Measurements from ENCODE around the gene RGS12. TPM values are rescaled to one million over a fixed set of nuclear protein-coding genes. Genes with fewer than 3 reads are reported as not detected.

Gene RGS12
- total RNA-seq, 1 donor from 2014 or later: 10.6 TPM

DNA sequence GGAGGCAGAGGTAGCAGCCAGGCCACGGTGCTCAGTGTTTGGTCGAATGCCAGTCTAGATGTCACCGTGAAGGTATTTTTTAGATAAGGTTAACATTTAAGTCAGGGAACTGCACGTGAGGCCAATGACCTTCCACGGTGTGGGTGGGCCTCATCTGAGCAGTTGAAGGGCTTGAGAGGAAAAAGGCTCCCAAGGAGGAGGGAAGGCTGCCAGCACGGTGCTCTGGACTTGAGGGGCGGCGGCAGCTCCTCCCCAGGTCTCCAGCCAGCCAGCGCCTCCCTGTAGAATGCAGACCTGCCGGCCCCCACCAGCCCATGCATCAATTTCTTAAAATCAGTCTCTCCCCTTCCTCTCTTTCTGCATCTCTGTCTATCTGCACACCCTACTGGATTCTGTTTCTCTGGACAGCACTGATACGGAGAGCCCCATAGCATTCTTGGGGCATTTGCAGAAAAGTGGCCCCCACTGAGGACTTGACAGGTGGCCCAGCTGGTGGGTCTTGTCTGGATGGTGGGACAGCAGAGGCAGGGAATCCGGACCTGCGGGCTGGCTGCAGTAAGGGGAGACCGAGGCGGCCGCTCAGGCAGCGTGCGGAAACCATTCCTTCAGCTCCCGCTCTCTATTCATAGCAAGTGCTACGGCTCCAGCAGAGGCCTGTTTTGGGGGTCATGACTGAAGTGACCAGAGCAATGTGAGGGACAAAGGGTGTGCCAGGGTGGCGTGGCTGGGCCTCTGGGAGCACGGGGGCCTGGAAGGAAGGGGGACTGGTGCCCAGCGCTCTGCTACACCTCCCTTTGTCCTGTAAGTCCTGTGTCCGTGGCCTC is 7.9 kb upstream of the RGS12 start:
- Mint-ChIP-seq H3K9me3 (peaks cover 4% of the 10 kb centered on the region), H3K4me1 (peaks cover 13% of the 10 kb centered on the region), H3K4me3 (no peak overlapping the region), H3K27me3 (peaks cover 7% of the 10 kb centered on the region), H3K27ac (peak overlapping the region; percentile 35), H3K36me3 (ENCODE audit: low read depth) (no peaks in the 10 kb centered on the region)
- POLR2A ChIA-PET: no interaction called here
- CTCF ChIA-PET: no interaction called here
- intact Hi-C loops (cut with micrococcal nuclease): no loop called here
- no peak for ATAC-seq (ENCODE audit: low read depth)
- no peak for DNase-seq
- TF ChIP-seq, protein P1, sequence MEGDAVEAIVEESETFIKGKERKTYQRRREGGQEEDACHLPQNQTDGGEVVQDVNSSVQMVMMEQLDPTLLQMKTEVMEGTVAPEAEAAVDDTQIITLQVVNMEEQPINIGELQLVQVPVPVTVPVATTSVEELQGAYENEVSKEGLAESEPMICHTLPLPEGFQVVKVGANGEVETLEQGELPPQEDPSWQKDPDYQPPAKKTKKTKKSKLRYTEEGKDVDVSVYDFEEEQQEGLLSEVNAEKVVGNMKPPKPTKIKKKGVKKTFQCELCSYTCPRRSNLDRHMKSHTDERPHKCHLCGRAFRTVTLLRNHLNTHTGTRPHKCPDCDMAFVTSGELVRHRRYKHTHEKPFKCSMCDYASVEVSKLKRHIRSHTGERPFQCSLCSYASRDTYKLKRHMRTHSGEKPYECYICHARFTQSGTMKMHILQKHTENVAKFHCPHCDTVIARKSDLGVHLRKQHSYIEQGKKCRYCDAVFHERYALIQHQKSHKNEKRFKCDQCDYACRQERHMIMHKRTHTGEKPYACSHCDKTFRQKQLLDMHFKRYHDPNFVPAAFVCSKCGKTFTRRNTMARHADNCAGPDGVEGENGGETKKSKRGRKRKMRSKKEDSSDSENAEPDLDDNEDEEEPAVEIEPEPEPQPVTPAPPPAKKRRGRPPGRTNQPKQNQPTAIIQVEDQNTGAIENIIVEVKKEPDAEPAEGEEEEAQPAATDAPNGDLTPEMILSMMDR (IDR thresholded peaks at IDR 0.05): no peak

DNA sequence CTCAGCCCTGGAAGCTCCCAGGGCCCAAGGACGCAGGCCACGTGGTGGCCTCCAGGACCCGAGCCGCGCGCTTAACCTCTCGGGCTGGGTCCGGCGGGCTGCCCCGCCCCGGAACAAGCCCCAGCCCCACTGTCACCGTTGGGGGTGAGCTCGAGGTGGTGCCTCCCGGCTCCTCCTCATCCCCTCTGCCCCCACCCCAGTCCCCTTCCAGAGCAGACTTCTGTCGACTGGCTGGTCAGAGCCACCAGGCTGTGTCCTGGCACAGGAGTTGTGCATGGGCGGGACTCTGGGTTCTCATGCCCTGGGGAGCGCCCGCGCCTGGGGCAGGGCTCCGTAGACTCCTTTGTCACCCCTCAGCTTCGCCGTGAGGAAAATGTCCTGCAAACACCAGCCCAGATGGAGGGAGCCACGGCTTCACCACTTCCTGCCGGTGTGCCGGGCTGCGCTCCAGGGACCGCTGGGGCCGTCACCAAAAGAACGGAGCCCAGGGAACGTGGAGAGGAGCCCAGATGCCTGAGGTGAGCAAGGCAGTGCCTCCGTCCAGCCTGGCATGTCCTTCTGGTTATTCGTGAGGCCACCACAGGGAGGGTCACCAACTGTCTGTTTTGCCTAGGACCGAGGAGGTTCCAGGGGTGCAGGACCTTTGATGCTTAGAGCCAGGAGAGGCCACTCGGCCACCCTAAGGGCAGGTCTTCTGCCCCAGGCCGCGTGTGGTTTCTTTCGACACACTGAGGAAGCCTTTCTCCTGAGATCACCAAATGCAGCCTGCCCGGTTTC is 7.1 kb upstream of the RGS12 start:
- peak overlapping the region; percentile 66 for H3K27ac Mint-ChIP-seq
- H3K9me3 Mint-ChIP-seq: peaks cover 4% of the 10 kb centered on the region
- ChIA-PET POLR2A (interaction anchor here (0.6 to 1.5 kb wide), 4 partner anchors 11 to 44 kb away, joined by 3 to 6 read pairs (median 3); no protein-coding TSS in a partner anchor), CTCF (interaction anchor here (1.8 kb wide), 1 partner anchor 60 kb away, joined by 7 read pairs; no protein-coding TSS in a partner anchor)
- no peaks in the 10 kb centered on the region for H3K36me3 Mint-ChIP-seq (ENCODE audit: low read depth)
- H3K4me3 Mint-ChIP-seq: peak overlapping the region; percentile 63
- DNase-seq (peak; percentile 55), ATAC-seq (ENCODE audit: low read depth) (peak; percentile 96)
- intact Hi-C loops (cut with micrococcal nuclease): loop anchor here (2.0 kb wide), 1 partner anchor 29 kb away; no protein-coding TSS in a partner anchor
- peaks cover 10% of the 10 kb centered on the region for H3K27me3 Mint-ChIP-seq
- TF ChIP-seq, protein P1 (IDR thresholded peaks at IDR 0.05): no peak
- H3K4me1 Mint-ChIP-seq: peaks cover 13% of the 10 kb centered on the region

DNA sequence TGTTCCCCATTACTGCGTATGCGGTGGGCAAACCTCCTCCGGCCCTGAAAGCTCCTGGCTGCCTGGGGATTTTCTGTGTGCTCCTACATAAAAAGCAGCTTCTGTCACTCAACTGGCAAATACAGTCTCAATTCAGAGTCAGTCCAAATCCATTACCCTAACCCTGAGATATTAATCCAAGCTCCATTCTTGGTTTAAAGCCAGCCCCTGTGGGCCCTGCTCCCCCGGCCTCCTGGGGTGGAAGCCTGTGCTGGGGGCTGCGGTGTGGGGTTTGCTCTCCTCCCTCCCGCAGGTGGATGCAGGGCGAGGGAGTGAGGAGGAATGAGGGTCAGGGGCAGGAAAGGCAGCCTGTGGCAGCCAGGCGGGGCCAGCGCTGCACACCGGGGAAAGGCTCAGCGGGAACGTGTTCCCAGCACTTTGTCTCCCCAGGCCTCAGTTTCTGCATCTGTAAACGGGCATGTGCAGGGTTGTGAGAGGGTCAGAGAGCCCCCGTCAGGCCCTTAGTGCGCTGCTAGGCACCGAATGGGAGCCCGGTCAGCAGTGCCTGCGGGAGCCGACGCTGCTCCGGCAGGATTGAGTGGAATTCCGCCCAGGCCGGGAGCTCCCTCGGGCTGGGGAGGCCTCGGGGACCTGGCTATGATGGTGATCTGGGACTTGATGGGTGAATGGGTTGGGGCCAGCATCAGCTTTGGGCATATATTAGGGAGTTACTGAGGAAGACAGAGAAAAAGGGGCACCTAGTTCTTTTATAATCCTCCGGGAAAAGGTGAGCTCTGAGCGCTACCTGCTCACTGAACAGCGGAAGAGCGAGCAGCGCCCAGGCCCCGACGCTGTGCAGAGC is 6.3 kb upstream of the RGS12 start:
- CTCF ChIA-PET: interaction anchor here (1.8 kb wide), 1 partner anchor 60 kb away, joined by 7 read pairs; no protein-coding TSS in a partner anchor
- no peak for DNase-seq
- Mint-ChIP-seq H3K36me3 (ENCODE audit: low read depth) (no peaks in the 10 kb centered on the region), H3K4me3 (peak overlapping the region; percentile 63), H3K27me3 (peaks cover 12% of the 10 kb centered on the region), H3K27ac (peak overlapping the region; percentile 66), H3K9me3 (peaks cover 4% of the 10 kb centered on the region), H3K4me1 (peaks cover 15% of the 10 kb centered on the region)
- ATAC-seq (ENCODE audit: low read depth): no peak
- intact Hi-C loops (cut with micrococcal nuclease): loop anchor here (2.0 kb wide), 1 partner anchor 30 kb away; no protein-coding TSS in a partner anchor
- POLR2A ChIA-PET: interaction anchor here (0.6 to 1.5 kb wide), 4 partner anchors 10 to 43 kb away, joined by 3 to 6 read pairs (median 3); no protein-coding TSS in a partner anchor
- TF ChIP-seq, protein P1 (IDR thresholded peaks at IDR 0.05): no peak

DNA sequence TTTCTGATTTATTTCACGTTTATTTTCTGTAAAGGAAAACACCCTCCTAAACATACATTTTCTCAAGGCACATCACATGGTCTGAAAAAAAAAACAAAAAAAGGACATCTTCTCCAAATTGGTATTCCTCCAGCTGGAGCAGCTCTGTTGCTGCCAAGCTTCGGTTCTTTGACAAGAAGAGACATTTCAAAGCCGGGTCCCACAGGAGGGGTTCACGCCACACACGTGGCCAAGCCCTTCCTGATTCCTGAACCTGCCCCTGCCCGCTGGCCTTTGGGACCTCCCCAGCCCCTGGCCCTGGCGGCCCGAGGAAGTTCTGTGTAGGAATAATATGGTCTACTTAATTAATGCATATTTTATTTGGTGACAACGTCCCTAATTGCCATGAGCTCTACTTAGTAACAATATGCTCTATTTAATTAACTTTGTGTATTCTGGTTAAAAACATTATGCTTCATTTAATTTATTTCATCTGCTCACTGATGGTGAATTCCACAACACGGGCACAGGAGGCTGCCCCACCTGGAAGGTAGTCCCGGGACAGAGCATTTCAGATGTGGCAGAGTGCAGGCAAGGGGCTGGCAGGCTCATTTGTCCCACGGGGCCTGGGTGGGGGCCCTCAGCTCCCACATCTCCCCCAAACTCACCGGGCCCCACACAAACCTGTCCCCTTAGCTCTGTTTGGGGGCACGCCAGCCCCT is 5.4 kb upstream of the RGS12 start:
- ChIA-PET CTCF (interaction anchor here (1.8 kb wide), 1 partner anchor 59 kb away, joined by 7 read pairs; no protein-coding TSS in a partner anchor), POLR2A (interaction anchor here (1.5 kb wide), 2 partner anchors 30 kb away, joined by 5 to 6 read pairs; no protein-coding TSS in a partner anchor)
- peaks cover 15% of the 10 kb centered on the region for H3K27me3 Mint-ChIP-seq
- ATAC-seq (ENCODE audit: low read depth) (no peak), DNase-seq (no peak)
- TF ChIP-seq, protein P1 (IDR thresholded peaks at IDR 0.05): no peak
- no peaks in the 10 kb centered on the region for H3K9me3 Mint-ChIP-seq
- H3K4me3 Mint-ChIP-seq: no peak overlapping the region
- intact Hi-C loops (cut with micrococcal nuclease): loop anchor here (2.0 kb wide), 1 partner anchor 31 kb away; no protein-coding TSS in a partner anchor
- peaks cover 2% of the 10 kb centered on the region for H3K36me3 Mint-ChIP-seq (ENCODE audit: low read depth)
- peaks cover 19% of the 10 kb centered on the region for H3K4me1 Mint-ChIP-seq
- H3K27ac Mint-ChIP-seq: no peak overlapping the region

Data from activated B cell treated with CpG ODN at 0.5 μM for 24 hours (primary cell).